ENCODE results near the gene PTPRD. TPM values are rescaled to one million over a fixed set of nuclear protein-coding genes. Genes with fewer than 3 reads are reported as not detected.

The PTPRD gene
- total RNA-seq, 1 experiment from 2014 or later: 69.6 TPM

GRCh38 chr9:10208691-10209069 lies 404.1 kb downstream of the PTPRD start (continued):
- TF ChIP-seq USF1 (CRISPR knock-in tag; IDR thresholded peaks at IDR 0.05) (no peak), MAX (CRISPR knock-in tag; IDR thresholded peaks at IDR 0.05) (no peak)
- TF ChIP-seq, protein P1, sequence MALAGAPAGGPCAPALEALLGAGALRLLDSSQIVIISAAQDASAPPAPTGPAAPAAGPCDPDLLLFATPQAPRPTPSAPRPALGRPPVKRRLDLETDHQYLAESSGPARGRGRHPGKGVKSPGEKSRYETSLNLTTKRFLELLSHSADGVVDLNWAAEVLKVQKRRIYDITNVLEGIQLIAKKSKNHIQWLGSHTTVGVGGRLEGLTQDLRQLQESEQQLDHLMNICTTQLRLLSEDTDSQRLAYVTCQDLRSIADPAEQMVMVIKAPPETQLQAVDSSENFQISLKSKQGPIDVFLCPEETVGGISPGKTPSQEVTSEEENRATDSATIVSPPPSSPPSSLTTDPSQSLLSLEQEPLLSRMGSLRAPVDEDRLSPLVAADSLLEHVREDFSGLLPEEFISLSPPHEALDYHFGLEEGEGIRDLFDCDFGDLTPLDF (CRISPR knock-in tag; IDR thresholded peaks at IDR 0.05): no peak

DNA sequence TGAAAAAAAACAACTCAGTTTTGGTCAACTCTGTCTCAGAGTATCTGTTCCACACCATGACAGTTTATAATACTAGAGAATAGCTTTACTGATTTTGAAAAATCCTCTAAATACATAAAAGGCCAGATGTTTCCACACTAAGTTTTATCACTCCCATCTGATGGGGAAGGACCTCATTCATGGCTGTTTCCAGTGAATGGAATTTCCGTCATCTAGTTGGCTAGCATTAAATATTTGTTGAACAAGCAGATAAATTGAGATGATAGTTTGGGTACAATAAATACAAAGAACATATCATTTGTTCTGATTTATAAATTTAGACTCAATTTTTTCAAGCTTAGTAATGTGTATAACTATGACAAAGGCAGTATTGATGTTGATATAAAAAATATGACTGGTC lies 408.5 kb downstream of the PTPRD start:
- CTCF ChIA-PET: no interaction called here
- H3K27ac Mint-ChIP-seq: peak overlapping the region; percentile 10; the same call in 1 of the 2 replicates

DNA sequence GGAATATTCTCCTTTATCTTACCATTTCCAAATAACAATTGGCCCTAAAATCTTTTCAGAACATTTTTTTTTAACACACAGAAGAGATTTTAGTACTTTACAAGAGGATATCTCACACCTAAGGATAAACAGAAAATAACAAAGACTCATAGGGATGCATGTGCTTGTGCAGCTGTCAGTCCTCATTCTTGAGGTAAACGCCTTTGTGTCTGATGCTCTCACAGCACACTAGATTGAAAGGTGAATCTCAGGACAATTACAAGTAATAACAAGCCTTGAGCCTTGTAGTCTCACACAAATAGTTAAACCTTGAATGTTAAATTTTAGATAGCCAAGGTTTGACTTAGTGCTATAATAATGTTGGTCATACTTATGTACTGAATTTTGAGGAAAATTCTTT lies 439.2 kb downstream of the PTPRD start:
- POLR2A ChIA-PET: no interaction called here
- Mint-ChIP-seq H3K27me3 (ENCODE audit: low read depth) (no peaks in the 10 kb centered on the region), H3K36me3 (no peaks in the 10 kb centered on the region), H3K9me3 (0 out of 2 replicates have a peak, but pooled peaks cover 5% of the 10 kb centered on the region), H3K4me1 (peaks cover 4% of the 10 kb centered on the region; the same call in 1 of the 2 replicates), H3K4me3 (no peak overlapping the region), H3K27ac (no peak overlapping the region)
- ATAC-seq: no peak
- DNase-seq (ENCODE audit: low spot score): no peak
- CTCF ChIA-PET: no interaction called here
- TF ChIP-seq, protein P2, sequence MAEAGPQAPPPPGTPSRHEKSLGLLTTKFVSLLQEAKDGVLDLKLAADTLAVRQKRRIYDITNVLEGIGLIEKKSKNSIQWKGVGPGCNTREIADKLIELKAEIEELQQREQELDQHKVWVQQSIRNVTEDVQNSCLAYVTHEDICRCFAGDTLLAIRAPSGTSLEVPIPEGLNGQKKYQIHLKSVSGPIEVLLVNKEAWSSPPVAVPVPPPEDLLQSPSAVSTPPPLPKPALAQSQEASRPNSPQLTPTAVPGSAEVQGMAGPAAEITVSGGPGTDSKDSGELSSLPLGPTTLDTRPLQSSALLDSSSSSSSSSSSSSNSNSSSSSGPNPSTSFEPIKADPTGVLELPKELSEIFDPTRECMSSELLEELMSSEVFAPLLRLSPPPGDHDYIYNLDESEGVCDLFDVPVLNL (CRISPR knock-in tag; IDR thresholded peaks at IDR 0.05; ENCODE audit: borderline replicate concordance, low read depth): no peak
- TF ChIP-seq ATF2 (CRISPR knock-in tag; IDR thresholded peaks at IDR 0.05; ENCODE audit: borderline replicate concordance, low read depth): no peak

More for the DNA sequence above, 408.5 kb downstream of the PTPRD start:
- POLR2A ChIA-PET: no interaction called here
- H3K36me3 Mint-ChIP-seq: no peaks in the 10 kb centered on the region
- H3K27me3 Mint-ChIP-seq (ENCODE audit: low read depth): peaks cover 5% of the 10 kb centered on the region
- TF ChIP-seq ERG (CRISPR knock-in tag; IDR thresholded peaks at IDR 0.05): no peak
- TF ChIP-seq NR2C2 (CRISPR knock-in tag; IDR thresholded peaks at IDR 0.05): no peak
- ATAC-seq (no peak), DNase-seq (ENCODE audit: low spot score) (no peak)
- H3K9me3 Mint-ChIP-seq: no peaks in the 10 kb centered on the region
- no peaks in the 10 kb centered on the region for H3K4me1 Mint-ChIP-seq
- H3K4me3 Mint-ChIP-seq: no peak overlapping the region

- TF ChIP-seq MXD4 (CRISPR knock-in tag; IDR thresholded peaks at IDR 0.05; ENCODE audit: borderline replicate concordance) (no peak), IRF1 (CRISPR knock-in tag; IDR thresholded peaks at IDR 0.05) (no peak), ATF3 (CRISPR knock-in tag; conservative IDR thresholded peaks at IDR 0.05) (no peak), TCF7 (CRISPR knock-in tag; IDR thresholded peaks at IDR 0.05; ENCODE audit: low read depth) (no peak), FOXK1 (CRISPR knock-in tag; IDR thresholded peaks at IDR 0.05) (no peak), TP53 (CRISPR knock-in tag; IDR thresholded peaks at IDR 0.05) (no peak), NFE2L1 (CRISPR knock-in tag; IDR thresholded peaks at IDR 0.05) (no peak)
- POLR2A ChIA-PET: no interaction called here
- 0 out of 2 replicates have a peak, but pooled peaks cover 5% of the 10 kb centered on the region for H3K9me3 Mint-ChIP-seq
- H3K4me1 Mint-ChIP-seq: peaks cover 4% of the 10 kb centered on the region; the same call in 1 of the 2 replicates
- H3K27me3 Mint-ChIP-seq (ENCODE audit: low read depth): no peaks in the 10 kb centered on the region
- no peaks in the 10 kb centered on the region for H3K36me3 Mint-ChIP-seq
- no peak overlapping the region for H3K27ac Mint-ChIP-seq
- DNase-seq (ENCODE audit: low spot score) (no peak), ATAC-seq (no peak)
- H3K4me3 Mint-ChIP-seq: no peak overlapping the region
- CTCF ChIA-PET: no interaction called here
Observed at GRCh38 chr9:10172476-10172875, 440.3 kb downstream of the PTPRD start.
